Stimulated activated CD8-positive, alpha-beta memory T cell treated with anti-CD3 and anti-CD28 coated beads, Interleukin-7, amount 100 ng/mL, for 1 hour (primary cell): ENCODE measurements around the gene TRIM33.
"Not testable (repeated sequence)": the region's sequence is repeated elsewhere in the genome, so short reads cannot be mapped to it uniquely, and the experiment has no call there.

Experiments used
- DNase-seq, 2 donors: peaks; one replicate each; pipeline ENCODE4 v3.0.0-alpha.2; 2020; ENCODE audit warnings: low read depth in 2 of 2

TRIM33 gene

GRCh38 chr1:114466334-114467014 is 44.5 kb downstream of the TRIM33 start:
- no peak for DNase-seq

- DNase-seq: no peak
Observed at GRCh38 chr1:114462963-114463362, 48.0 kb downstream of the TRIM33 start.

DNA sequence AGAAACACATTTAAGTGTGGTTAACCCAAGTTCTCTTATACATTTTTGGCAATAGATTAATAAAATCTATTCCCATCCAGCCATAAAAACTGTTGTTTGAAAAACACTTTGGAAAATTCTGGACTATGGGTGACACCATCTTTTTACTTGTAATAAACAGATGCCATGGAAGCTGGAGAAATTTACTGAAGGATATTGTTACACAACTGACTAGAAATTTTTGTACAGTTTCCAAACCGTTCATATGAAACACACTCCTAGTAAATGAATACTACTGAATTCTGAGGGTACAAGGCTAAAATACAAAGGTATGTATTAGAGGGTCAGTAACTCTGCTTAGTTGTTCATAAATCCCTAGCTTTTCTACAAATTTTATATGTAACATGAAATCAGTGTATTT is 48.7 kb downstream of the TRIM33 start:
- no peak for DNase-seq

DNA sequence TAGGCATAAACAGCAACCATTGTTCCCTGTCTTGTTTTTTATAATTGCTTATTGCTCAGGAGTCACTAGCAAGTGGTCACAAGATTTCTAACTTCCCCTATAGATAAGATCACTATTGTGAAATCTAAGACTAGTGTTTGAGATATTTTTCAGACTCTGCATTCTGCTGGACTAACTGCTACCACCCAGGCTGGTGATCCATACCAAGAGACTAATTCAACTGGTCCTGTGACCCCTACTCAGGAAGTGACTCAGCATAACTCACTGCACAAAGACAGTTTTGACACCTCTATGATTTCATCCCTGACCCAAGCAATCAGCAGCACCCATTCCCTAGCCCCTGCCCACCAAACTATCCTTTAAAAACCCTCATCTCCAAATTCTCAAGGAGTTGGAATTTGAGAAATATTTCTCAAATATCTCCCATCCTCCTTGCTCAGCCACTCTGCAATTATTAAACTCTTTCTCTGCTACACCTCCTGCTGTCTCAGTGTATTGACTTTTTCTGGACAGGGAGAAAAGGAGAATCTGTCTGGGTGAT is 52.7 kb downstream of the TRIM33 start:
- DNase-seq: no peak

- DNase-seq: no peak
Observed at GRCh38 chr1:114457675-114458236, 53.2 kb downstream of the TRIM33 start.

DNA sequence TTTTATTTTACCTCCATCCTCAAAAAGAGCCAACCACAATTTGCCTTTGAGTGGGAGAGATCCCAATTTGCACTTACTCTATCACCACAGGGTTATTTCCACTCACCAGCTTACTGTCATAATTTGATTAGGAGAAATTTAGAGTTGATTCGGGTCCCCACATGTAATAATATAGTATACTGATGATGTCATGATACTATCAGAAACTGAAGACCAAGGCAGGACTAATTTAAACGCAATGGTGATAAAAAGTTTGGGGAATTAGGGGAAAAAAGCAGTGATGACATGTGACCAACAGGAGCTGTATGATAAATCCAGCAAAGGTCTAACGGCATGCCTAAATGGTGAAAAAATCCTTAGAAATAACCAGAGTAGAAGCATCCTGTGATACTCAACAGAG is 54.4 kb downstream of the TRIM33 start:
- DNase-seq: no peak

GRCh38 chr1:114455102-114455785 is 55.8 kb downstream of the TRIM33 start:
- no peak for DNase-seq

- DNase-seq: no peak
Observed at GRCh38 chr1:114454539-114454938, 56.5 kb downstream of the TRIM33 start.

DNA sequence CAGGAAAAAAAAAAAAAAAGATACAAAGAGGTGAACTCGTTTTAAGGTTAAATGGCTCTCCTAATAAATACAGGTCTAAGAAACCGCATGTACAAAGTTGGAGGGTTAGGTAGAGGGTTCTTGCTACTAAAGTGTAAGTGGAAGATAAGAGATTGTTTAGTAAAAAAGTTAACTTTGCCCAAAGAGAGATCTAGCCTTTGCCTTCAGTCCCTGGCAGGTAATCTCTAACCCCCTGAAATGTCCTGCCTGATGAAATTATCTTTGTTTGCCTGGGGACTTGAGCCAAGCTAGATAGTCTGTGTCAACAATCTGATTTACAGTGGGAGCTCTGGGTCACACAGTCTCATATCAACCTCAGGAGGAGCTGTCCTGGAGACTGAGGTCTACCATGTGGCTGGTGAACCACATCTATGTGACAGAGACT is 57.6 kb downstream of the TRIM33 start:
- DNase-seq: no peak

- DNase-seq: no peak
Observed at GRCh38 chr1:114448370-114449036, 62.5 kb downstream of the TRIM33 start.

DNA sequence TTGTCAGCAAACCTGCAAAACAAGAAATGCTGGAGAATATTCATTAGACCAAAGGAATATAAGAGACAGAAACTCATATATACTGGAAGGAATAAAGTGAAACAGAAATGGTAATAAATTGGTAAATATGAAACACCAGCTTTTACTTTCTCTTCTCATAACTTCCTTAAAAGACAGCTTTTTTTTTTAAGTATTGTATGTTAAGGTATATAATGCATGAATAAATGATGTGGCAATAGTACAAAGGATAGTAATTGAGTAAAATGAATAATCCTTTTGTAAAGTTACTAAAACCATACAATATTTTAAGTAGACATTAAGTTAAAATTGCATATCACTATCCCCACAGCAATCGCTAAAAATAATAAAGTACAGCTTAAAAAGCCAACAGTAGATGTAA is 64.8 kb downstream of the TRIM33 start:
- no peak for DNase-seq

- not testable (repeated sequence) for DNase-seq
Observed at GRCh38 chr1:114443226-114443625, 67.8 kb downstream of the TRIM33 start.

DNA sequence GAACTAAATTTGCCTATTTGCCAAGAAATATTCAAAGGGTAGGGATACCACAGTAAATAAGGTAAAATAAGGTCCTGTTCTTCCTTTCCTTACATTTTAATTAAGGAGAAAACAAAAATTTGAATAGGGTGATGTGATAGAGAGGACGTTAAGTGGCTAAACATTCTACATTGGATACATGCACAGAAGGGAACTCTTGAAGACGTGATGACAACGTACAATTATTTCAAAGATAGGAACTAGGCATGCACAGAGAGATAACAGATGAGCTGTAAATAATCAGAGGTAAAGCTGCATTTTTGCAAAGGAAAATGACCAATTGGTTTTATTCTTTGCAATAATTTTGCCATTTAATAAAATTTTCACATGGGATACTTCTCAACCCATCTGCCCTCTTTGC is 69.7 kb downstream of the TRIM33 start:
- no peak for DNase-seq

DNA sequence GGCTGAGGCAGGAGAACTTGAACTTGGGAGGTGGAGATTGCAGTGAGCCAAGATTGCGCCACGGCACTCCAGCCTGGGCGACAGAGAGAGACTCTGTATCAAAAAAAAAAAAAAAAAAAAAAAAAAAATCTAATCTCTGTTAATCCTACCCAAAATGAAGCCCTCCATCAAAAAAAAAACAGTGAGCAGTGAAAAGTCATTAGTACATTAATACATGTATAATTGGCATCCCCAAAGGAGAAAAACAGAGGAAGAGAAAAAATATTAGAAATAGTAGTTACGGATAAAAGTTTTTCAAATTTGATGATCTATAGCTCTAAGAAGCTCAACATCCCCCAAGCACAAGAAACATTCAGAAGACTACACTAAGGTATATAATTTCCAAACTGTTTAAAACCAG is 71.6 kb downstream of the TRIM33 start:
- DNase-seq: no peak

DNA sequence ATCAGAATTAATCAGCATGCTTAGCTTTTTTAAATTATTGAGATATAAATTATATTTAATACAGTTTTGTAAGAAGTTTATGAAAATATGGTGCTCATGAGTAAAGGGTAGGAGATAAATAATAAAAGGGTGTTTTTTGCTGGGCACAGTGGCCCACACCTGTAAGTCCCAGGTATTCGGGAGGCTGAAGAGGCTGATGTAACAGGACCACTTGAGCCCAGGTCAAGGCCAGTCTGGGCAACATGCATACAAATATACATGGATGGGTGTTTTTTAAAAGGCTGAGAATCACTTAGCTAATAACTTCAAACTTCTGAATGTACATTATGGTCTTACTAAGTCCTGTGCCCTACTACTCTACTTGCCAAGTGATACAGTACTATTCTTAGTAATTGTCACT is 73.2 kb downstream of the TRIM33 start:
- no peak for DNase-seq

- DNase-seq: no peak
Observed at GRCh38 chr1:114436799-114437198, 74.2 kb downstream of the TRIM33 start.

DNA sequence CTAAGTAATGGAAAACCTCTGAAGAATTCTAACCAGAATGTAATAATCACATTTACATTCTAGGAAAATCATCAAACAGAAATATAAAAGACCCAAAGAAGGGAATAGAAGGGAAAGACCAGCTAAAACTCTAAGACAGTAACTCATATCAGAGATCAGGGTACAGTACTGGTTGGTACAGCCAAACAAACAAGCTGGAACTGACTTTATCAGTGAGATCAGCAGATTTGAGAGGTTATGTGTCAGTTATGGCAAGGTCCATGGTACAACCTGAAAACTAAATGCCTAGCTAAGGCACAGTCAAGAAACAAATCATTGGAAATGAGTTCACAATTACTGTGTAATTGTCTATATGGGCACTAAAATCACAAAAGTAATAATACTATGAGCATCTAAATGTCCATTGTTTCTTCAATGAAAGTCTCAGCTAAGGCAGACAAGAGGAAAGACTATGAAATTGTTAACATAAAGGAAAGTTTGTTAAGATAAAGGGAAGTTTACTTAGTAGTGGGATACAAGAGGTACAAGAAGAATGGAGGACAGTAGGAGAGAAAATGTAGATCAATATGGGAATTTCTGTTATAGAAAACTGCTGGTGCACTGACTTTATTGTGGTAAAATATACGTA is 75.8 kb downstream of the TRIM33 start:
- no peak for DNase-seq

DNA sequence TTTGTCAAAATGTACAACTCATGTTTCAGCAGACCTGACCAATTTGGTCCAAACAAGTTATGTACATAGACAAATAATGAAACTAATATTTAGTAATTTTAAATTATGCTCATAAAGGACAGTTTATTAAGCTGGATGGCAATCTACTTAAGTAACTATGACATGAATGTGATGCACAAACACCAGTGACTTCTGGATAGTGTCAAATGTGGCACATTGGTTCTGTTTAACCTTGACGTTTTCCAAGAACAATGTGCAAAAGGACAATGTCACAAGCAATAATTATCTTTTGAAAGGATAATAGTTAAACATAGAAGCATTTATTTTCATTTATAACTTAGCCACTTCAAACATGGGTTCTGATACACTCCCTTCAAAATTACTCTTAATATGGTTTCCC is 80.0 kb downstream of the TRIM33 start:
- DNase-seq: no peak

DNA sequence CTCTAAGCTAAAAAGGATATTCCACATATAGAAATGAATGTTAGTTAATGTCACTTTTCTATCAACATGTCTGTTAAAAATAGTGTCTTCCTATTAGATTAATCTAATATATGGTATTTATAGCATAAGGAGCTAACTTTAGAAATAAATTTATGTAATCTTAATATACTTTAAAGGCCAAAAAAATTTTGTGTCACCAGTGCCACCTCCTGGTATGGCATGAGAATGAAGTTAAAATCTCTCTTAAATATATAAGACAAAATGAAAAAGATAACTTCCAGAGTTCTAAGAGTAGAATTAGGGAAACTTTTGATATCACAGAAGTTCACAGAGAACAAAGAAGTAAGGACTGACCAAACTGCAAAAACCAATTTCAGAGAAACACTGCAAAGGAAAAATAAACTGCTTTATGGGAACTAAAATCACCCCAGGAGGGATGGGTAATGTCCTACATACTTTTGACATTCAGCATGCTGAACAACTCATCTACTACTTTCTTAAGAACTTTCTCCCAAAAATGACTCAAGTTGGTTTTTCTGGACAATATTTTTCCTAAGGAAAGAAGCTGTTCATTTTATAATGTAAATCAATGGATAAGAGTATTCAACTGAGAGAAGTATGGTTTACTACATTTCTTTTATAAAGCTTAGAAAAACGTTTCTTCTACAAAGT is 82.8 kb downstream of the TRIM33 start:
- no peak for DNase-seq

- no peak for DNase-seq
Observed at GRCh38 chr1:114427612-114428011, 83.4 kb downstream of the TRIM33 start.

GRCh38 chr1:114423455-114423854 is 87.5 kb downstream of the TRIM33 start:
- DNase-seq: no peak
